Umbilical cord (tissue), 2 donors: Measurements from ENCODE around the gene PRKG1. TPM values are rescaled to one million over a fixed set of nuclear protein-coding genes. Genes with fewer than 3 reads are reported as not detected.
A peak's percentile ranks its signal among the peaks of the same experiment; 100 is the strongest.
"Not testable (repeated sequence)": the region's sequence is repeated elsewhere in the genome, so short reads cannot be mapped to it uniquely, and the experiment has no call there.

Experiments
- DNase-seq: peaks from one replicate; pipeline ENCODE4 v3.0.0-alpha.2; 2015; ENCODE audit warnings: low spot score
- total RNA-seq: library from RNA; depleted of rRNA; stranded (reverse); fragments of >200 nt; gene quantifications from one replicate; pipeline ENCODE4 v1.2.3, GENCODE V29; 2014; ENCODE audit warnings: low replicate concordance; ENCODE audit not compliant: insufficient read depth

The PRKG1 gene
- total RNA-seq, 1 donor from 2014 or later = 144 TPM

DNA sequence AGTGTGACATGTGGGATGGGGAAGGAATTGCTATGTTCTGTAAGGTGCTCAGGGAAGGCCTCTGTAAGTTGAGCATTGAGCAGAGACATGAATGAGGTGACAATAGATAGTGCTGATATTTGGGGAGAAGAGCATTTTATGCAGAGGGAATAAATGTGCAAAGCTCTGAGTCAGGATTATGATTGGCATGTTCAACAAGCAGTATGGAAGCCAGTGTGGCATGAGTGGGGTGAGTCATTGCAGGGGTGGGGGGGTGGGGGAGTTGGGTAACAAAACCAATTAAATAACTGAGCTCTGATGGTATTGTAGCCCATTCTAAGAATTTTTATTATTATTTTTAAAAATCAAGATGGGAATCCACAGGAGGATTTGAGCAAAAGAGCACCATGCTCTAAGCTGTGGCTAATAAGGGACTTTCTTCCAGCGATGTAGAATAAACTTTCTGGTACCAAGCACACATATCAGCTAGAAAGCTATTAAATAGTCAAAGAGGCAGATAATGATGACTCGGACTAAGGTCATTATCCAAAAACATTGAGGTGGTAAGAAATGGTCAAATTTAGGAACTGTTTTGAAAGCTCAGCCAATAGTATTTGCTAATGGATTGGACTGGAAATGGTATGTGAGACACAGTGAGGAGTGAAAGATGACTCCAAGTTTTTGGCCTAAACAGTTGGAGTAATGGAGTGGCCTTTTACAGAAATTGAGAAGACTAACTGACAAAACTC is 96.4 kb downstream of the PRKG1 start:
- no peak for DNase-seq

DNA sequence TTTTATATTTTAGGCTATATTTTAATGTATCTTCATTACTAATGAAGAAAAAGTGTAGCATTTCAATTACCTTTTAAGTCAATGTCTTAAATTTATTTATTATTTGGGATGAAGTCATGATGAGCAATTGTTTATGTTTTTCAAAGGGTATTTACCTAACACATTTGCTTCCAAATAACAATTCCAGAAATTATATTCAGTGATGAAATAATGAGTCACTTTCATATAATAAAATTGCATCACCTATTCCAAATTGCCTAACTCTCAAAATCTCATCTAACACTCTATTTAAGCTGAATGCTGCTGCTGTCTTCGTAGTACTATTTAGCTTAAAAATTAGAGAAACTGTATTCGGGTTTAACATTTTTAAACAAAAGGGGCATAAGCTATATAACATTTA is 97.7 kb downstream of the PRKG1 start:
- DNase-seq = no peak

DNA sequence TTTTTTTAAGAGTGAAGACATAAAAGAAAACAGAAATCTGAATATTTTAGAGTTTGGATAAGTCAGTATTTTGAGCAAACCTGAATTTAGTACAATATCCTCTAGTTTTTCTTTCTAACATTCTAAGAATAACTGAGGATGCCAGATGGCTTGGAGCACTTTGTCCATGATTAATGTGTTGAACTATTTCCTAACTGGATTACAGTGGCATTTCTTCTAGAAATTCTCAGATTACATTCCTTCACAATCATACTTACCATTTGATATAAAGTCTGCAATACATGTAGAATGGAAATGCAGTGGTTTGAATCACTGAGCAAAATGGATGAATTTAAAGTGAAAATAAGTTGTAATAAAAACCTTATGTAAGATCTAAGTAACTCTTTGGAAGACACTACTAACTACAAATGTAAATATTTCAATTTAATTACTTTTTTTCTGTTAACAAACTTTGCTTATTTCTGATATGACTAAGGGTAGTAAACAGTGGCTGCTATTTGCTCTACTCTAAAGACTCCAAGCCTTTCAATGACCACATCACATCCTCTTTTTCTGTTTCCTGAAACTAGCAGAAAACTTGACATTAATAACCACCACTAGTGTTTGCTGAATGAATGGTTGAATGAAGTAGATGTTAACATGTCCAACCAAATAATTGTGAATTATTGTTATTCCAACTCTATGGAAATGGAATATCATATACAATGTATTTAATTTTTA is 102.8 kb downstream of the PRKG1 start:
- peak; percentile 55 for DNase-seq

DNA sequence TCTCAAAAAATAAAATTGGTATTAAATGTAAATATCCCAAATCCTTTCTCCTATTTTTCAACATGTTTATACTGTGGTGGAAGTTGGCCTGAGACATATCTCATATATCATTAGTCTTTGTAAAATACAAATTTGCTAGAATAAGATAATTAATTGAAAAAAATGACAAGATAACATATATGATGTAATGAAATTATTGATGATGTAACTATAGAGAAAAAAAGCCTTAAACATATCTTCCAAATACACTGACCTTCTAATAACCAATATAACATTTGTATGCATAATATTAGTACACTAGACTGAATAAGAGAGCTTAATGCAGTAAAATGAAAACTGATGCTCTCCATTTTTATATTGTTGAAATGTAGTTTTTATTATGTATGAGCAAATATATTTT is 104.3 kb downstream of the PRKG1 start:
- no peak for DNase-seq

DNA sequence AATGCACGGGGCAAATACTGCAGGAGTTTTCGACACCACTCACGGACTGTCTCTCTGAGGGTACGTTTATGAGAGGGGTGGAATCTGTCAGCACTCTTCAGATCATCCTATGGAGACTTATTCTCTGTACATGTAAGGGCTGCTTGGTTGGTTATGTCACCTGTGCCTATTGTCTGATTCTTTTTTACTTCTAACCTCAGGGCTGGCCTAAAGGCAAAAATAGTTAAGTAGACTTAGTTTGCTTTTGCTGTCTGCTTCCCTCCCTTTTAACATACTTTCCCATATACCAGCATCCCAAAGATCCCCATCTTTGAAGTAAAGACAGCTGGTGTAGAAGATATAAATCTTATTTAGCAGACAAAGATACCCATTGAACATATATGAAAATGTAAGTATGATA is 105.9 kb downstream of the PRKG1 start:
- DNase-seq = no peak

DNA sequence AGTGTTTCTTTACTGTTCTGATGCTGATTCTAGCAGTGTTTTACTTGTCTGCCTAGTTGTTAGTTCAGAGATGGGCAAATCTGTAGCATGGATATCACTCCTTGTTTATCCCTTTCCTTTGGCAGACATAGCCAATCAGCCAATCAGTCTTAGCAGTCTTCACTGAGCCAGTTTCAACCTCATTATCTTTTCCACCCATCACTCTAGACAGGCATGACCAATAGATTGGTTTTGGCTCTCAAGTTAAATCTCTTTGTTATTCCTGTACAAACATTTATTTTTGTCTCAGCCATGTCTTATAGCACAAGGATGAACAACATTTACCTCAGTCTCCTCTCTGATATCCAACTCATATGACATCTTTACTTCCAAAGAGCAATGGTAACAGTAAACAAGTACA is 109.5 kb downstream of the PRKG1 start:
- DNase-seq = no peak

DNA sequence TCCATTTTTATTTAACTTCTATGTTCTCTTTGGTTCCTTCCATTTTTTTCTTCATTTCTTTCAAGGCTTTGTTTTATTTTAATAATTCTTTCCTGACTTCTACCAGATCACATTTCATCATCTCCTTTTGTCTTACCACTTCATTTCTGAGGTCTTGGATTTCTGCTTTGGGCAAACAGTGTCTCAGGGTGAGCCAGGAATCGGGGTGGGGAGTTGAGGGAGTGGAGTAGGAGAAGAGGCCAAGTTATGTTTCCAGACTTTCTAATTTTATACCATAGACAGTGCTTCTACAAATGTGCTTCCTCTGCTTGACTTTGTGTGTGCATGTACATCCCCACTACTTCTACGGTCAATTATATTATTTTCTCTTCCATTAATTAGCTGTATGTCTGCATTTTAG is 112.1 kb downstream of the PRKG1 start:
- no peak for DNase-seq

DNA sequence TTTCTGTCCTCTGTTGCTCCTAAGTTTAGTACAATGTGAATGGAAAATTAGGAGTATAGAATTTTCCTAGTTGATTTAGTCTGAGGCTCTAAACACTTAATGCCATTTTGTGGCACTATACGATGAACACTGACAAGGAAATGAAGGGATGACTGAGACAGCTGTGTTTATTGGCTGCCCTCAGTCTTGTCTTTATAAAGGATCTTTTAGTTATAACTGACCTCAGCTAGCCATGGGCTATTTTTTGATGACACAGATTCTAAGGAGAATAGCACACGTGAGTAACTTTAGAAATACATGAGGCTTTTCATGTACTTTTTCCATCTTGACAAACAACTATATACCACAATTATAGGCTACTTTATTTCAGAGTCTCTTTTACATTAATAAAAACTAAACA is 113.7 kb downstream of the PRKG1 start:
- DNase-seq = no peak

DNA sequence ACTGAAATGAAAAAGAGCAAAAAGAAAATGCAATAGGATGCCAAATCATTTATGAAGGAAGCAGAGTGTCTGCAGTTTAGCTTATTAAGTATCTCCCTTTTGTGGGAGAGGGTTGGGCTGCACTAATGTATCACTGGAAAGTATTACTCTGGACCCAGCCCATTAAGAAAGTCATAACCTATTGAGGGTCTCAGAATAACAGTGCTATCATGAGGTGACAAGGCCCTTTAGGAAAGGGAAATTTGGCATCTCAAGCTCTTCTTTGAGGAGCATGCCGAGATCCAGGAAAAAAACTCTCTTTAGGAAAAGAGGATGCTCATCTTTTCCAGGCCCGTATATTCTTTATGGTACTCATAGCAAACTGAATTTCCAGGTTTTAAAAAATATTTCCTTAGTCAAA is 114.6 kb downstream of the PRKG1 start:
- no peak for DNase-seq

DNA sequence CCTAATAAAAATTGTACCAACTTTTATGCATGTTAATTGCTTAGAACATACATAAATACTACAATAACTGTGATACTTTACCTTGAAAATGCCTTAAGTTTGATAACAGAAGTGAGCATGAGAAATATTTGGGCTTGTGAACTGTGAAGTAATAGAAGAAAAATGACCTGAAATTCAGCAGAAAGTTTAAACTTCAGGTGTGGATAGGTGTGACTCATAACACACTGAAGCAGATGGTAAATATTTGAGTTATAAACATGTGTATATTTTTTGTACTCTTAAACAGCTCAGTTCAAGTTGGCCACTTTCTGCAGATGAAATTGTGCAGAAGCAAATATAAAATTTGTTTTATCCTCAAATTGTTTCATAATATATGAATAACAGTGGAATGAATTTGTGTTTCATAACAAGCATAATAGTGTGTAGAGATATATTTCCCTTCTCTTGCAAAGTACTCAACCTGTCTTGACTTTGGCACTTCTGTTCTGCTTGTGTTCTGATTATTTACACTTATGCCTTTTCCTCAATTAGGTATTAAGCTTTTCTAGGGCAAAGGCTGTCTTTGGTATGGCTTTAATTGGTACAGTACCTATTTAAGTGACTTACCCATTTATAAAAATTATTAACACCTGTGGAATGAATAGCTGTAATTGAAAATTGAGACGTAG is 122.4 kb downstream of the PRKG1 start:
- no peak for DNase-seq

DNA sequence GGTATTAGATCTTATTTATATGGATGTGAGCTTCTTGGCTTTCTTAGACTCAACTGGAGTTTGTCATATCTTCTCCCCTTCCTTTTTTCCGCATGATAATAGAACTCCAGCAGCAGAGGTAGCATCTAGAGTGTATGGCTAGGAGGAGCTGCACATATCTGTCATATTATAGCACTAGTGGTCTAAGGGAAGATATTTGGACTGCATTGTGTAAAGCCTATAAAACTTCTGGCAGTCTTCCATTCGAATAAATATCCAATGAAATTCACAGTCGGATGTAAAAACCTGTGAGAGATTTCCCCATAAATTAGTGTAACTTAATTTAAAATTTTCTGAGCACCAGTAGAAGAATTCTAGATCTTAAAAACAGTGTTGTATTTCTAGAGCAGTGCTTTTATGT is 123.9 kb downstream of the PRKG1 start:
- DNase-seq = no peak

DNA sequence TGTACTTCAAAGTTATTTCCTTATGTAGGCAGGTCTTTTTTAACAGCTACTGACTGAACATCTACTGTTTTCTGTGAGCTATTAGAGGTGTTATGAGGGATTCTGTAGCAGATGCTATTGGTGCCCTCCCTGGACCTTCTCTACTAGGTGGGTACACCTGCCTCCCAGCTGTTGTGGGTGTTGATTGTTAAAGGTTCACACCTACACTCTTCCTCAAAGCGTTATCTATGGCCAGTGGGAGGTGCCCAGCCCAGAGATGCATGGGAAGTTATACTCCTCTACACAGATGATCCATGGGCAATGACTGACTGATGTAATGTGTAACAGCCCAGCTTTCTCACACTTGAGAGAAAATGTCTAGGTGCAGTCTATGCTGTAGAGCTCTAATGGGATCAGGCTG is 127.7 kb downstream of the PRKG1 start:
- DNase-seq = no peak

DNA sequence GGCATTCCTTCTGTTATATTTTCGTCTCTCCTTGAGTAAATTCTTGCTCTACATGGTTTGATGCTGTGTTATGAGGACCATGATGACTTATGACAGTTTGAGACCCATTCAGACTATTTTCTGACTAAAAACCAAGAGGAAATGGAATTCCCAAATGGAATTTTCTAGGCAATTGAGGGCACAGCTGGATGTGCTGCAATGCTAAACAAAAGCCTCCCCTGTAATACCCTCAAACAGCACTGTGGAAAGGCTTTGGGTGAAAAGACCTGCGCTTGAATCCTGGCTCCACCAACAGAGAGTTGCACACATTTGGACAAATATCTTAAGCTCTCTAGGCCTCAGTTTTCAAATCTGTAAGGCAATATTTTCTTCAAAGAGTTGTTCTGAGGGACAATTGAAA is 129.1 kb downstream of the PRKG1 start:
- no peak for DNase-seq

DNA sequence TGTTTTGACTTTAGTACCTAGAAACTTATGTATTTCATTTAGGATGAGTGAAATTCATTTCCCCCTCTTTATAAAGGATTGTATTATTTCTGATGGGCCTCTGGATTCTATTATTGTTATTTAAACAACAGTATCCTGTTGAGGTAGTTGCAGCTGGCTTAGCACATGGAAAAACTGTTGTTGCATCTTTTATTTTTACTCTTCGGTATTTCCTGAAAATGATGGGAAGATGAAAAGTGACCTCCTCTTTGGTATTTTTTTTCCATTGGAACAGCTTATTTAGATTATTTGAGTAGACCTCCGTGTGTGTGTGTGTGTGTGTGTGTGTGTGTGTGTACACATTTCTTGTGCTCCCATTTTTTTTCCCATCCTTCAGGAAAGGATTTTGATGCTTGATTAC is 129.8 kb downstream of the PRKG1 start:
- no peak for DNase-seq

DNA sequence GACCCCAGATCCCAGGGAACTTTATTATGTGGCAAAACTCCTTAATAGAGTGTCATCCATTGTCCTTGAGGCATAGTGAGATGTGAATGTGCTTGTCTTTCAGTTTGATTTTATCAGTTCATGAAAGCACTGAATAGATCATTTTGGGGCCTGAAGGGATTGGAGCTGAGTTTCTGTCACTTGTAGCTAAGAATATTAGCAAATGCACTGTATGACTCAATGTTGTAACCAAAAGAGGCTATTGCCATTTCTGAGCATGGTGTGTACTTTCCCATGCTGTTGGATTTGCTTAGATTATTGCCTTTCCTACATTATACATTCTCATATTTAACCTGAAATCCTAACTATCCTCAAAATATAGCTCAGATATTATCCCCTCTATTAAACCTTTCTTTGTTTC is 130.4 kb downstream of the PRKG1 start:
- DNase-seq = no peak

DNA sequence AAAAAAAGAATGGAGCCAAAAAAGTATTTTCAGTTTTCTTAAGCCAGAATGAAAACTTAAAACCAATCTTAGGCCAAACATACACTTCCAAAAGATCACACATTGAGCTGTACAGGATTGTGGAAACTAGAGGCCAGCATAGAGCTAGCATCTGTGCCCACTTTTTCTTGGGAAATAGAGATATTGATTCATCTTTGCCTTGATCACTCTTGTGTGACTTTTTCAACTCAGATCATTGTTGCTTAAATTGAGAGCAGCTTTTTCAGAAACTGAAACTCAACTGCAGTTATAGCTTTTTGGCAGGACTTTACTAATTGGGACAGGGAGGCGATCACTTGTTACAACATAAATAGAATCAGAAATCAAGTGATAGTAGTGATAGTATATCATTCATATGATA is 132.2 kb downstream of the PRKG1 start:
- DNase-seq = no peak

DNA sequence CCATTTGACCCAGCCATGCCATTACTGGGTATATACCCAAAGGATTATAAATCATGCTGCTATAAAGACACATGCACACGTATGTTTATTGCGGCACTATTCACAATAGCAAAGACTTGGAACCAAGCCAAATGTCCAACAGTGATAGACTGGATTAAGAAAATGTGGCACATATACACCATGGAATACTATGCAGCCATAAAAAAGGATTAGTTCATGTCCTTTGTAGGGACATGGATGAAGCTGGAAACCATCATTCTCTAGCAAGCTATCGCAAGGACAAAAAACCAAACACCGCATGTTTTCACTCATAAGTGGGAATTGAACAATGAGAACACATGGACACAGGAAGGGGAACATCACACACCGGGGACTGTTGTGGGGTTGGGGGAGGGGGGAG is 138.7 kb downstream of the PRKG1 start:
- DNase-seq = not testable (repeated sequence)

DNA sequence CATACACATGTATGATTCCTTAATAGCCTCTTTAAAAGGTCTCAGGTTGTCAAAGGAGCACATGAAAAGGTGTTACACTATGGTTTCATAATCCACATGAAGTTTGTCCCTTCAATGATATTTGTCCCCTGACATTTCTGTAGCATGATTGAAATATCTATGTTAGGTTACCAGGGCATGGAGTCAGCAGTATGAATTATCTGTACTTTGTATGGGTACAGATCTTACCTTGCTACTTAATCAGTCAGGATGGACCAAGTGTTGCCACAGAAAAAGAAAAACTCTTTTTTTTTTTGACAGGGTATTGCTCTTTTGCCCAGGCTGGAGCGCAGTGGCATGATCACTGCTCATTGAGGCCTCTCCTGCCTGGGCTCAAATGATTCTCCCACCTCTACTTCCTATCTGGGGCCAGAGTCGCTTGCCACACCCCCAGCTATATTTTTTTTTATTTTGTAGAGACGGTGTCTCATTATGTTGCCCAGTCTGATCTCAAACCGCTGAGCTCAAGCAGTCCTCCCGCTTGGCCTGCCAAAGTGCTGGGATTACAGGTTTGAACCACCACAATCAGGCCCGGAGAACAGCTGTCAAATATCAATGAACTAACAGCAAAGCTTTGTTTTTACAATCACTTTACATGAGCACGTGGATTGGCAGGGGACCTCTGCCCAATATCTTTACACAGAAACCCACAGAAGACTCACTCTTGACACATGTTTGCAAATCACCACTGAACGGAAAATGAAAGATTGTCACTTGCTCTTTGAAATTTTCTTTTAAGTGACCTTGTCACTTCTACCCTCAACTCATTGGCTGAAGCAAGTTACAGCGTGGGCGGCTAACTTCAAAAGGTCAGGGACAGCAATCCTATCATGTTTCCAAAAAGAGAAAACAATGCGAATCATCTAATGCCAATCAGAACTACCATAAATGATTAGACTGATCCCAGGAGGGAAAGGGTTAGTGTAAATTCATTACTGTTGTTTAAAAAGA is 140.2 kb downstream of the PRKG1 start:
- no peak for DNase-seq

DNA sequence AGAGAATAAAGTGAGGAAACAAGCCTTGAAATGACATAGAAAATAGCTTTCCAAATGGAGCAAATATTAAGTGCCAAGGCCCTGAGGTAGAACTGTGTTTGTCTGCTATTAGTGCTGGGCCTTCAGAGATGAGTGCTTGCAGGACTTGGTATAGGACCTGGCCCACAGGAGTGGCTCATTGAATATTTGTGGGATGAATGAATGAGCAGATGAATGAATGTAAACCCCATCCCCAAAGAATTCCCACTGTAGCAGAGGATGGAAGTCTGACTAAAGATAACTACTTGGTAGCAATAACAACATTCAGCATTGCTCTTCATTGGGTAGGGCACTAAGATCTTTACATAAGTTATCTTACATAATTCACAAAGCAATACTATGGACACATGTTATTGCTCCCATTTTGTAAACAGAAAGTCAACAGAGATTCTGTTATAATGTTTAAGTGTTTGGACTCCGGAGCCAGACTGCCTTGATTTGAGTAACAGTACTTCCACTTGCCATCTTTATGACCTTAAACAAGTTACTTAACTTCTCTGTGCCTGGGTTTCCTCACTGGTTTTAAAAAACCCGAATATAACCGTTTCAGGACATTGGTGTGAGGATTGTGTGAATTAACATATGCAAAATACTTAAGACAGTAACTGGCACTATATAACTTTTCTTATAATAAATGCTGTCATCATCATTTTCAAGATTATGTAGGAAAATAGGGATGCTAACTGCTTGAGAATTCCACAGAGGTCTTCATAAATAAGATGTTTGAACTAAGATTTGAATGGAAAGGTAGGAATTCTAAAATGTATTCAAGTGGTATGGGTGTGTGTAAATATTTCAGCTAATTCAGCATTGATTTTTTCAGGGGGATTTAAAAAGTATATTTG is 141.9 kb downstream of the PRKG1 start:
- DNase-seq = no peak

DNA sequence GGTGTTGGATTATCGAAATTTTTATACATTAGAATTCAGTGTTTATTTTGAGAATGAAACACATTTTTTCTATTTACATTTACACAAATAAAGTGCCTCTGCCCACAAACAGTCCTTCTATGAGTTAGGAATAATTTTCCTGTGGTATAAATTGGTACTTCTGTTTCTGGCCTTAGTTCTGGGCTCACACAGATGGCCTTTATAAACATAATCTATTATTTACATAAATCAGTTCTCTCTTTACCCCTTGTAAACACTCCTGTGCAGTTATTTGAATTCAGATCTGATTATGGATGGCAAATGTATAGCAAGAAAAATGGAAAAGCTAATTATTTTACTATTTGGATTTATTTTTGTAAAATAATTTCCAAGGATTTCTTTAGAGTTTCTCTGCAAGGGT is 143.2 kb downstream of the PRKG1 start:
- DNase-seq = no peak
